Measurements from ENCODE around the gene LTBR.

Gene LTBR

DNA sequence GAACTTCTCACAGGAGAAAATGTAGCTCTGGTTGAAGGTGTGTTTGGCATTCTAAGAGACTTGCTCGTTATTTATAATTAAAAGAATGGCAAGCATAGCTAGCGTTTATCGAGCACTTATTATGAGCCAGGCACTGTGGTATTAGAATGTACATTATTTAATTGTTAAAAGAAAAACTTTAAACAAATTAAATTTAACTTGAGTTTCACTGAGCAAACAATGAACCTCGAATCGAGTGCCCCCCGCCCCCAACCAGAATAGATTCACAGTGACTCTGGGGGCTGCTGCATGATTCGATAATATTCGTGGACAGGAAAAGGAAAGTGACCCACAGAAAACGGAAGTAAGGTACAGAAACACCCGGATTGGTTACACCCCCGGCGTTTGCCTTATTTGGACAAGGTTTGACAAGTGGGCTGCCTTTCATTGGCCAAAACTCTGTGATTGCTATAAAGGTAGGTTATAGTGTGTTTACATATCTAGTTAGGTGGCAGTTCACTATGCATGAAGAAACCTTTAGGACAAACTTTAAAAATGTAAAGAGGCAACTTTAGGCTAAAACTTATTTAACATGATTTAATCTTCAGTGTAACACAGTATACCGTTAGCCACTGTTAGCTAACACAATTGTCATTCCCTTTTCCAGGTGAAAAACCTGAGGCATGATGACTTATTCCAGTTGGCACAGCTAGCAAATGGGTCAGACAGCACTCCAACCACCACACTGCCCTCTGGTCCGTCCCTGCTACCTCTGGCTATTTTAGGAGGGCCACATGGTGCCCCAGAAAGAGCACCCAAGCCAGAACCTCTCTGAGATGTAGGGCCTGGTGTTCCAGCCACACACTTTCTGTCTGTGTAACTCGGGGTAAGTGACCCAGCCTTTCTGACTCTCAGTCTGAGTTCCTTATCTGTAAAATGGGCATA lies 15.7 kb upstream of the LTBR start:
- DNase-seq (ENCODE audit: low read depth in 1 of 2, low spot score in 1 of 2) = no peak

DNA sequence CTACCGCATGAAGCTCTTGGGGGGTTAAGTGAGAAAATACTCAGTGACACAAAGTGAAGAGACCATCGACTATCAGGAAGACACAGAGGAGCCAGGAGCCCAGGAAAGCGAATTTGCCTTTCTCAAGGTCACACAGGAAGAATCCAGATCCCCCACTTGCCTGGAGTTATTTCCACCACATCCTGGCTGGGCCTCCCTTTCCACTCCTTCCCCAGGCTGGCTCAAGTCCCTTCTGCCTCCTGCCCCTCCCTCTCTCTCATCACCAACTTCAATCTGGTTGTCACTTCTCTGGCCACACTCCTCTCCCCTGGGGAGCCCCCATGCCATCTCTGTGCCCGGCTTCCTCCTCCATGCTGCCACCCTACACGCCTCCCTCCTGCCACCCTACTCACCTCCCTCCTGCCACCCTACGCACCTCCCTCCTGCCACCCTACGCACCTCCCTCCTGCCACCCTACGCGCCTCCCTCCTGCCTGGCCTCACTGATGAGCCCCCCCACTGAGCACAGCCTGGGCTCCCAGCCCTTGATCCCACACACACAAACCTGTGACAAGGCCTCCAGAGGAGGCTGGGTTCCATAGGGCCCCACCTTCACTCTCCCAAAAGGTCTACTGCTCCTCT lies 14.9 kb upstream of the LTBR start:
- DNase-seq (ENCODE audit: low read depth in 1 of 2, low spot score in 1 of 2) = no peak

GRCh38 chr12:6369916-6370575 lies 13.9 kb upstream of the LTBR start:
- no peak for DNase-seq (ENCODE audit: low read depth in 1 of 2, low spot score in 1 of 2)

- DNase-seq (ENCODE audit: low read depth in 1 of 2, low spot score in 1 of 2) = no peak
Observed at GRCh38 chr12:6370576-6370935, 13.4 kb upstream of the LTBR start.

DNA sequence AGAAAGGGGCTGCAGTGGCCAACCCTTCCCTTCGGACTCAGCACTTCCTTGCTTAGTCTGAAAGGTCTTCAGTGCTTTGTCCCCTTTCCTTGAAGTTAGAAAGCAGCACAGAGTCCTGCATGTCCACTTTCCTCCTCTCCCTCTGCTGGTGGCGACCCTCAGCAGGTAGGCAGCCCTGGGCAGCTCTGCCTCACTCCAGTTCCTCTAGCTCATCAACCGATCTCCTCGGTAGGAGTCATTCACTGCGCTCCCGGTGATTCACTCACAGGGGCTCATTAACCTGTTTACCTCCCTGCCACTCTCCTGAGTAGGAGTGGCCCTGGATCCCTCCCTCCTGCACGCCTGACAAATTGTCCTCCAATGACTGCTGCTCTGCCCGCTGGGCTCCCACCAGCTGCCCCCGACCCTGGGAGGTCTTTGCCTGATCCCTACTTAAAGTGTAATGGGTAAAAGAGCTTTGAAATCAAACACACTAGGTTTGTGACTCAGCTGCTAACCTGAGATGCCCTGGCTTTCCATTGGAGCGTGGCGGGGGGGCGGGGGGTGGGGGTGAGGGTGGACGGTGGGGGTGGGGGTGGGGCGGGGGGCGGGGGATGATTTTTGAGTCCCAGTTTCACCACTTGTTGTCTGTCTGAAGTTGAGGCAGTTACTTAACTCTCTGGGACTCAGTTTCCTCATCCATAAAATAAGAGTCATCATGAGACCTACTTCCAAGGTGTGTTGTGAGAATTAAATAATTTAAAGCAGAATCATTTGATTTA lies 12.8 kb upstream of the LTBR start:
- DNase-seq (ENCODE audit: low read depth in 1 of 2, low spot score in 1 of 2) = no peak

DNA sequence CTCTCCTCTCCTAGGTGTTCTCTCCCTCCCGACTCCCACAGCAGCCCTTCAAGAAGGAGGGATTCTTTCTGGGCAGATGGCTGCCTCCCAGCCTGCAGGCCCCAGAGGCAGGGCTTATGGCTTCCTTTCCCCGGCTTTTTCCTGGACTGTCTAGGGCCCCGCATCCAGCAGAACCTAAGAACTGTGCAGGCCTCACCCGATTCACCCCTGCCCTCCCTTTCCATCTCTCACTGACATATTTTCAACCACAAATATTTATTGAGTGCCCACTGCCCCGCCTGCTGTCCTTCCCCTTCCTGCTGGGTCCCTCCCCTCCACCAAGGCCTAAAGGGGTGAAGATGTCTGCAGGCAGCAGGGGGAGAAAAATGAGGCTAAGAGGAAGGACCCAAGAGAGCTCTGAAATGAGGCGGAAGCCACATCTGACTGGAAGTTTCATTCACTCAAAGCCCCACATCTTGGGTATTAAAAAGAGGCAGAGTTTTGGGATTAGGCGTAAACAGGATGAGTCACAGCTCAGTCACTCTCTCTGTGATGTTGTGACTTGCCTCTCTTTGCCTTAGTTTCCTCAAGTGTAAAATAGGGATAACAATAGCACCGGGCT lies 11.5 kb upstream of the LTBR start:
- peak in 1 of 2 donors; percentile 20 for DNase-seq (ENCODE audit: low read depth in 1 of 2, low spot score in 1 of 2)

DNA sequence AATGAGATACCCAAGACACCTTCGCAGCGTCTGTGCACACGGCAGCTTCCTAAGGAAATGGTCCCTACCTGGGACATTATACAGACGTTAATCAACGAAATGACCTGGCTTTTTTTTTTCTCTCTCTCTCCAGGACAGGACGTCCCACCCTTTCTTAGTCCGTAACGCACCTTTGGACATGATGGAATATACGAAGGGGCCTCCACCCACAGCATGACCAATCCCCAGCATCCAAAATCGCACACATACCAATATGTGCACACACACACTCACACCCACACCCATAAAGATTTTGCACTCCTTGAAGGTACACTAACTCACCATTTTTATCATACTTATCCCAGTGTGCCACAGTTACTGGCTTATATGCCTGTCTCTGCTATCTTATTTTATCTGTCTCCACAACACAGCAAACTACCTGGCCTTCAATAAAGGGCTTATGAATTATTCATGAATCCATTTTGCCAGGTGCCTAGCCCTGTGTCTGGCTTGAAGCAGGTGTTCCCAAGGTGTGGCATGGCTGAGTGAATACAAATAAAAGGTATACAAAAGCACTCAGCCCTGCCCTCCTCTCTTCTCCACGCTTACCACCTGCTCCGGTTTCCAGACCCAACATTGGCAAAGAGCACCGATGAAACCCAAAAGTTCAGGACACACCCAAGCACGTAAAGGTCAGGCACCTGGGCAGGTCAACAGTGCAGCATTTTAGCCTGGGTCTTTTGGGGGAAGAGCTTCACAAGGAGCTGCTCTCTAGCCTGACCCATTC lies 10.8 kb upstream of the LTBR start:
- no peak for DNase-seq (ENCODE audit: low read depth in 1 of 2, low spot score in 1 of 2)

DNA sequence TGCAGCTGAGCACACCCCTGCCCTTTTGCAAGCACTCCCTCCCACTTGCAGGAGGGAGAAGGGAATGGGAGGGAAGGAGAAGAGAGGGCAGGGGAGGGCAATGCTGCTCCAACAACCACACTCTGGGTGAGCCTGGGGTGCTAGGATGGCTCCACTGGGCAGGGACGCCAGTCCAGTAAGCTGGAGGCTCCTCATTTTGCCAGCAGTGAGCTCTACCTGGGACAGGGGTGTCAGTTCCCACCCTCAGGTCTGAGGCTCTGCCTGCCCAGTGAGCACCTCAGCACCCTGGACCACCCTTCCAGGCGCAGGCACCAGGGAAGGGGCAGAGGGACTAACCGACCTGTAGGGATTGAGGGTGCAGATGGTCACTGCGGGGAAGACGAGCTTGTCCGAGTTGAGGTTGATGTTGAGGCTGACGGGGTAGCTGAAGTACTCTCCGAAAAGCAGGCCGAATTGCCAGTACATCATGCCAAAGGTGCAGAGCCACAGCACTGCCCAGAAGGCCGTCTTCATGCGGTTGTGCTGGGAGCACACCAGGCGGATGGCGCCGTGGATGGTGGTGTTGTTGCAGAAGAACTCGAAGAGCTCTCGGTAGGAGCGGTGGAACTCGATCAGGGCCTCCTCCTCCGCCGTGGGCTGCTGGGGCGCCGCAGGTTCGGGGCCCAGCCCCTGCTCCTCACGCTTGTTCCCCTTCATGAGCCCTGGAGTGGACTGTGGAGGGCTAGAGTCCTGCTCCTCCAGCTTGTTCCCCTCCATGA lies 9.8 kb upstream of the LTBR start:
- DNase-seq (ENCODE audit: low read depth in 1 of 2, low spot score in 1 of 2) = no peak

GRCh38 chr12:6374786-6375160 lies 9.2 kb upstream of the LTBR start:
- no peak for DNase-seq (ENCODE audit: low read depth in 1 of 2, low spot score in 1 of 2)

DNA sequence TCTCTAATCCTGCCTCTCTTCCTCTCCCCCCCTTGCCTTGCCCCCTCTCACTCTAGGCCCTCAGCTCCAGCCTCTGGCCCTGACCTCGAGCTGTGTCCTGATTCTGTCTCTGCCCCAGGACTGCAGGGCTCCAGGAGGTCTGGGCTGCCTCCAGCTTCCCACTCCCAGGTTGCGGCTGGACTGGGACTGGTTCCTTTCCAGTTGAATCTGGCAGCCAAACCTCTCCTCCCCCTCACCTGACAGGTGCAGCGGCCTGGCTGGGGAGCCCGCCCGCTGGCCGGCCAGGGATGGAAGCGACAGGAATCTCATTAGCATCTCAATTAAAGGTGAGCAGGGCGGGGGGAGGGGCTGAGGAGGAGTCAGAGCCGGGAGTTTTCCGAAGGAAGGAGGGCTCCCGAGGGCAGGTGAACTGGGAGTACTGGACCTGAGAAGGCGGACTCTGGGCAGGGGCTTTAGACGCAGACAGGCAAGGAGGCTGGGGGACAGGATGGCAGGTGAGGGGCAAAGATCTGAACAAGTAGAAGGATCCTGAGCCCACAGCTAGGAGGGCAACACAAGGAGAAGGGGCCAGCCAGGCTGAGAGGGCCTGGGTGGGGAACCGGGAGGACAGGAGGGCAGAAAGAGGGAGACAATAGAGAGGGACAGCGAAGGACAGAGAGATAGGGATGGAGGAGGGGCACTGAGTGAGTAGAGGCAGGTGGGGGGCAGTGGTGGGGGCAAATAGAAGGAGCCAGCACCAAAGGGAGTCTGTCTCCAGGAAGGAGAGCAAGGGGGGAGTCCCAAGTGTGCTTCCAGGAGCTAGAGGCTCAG lies 8.5 kb upstream of the LTBR start, which contains the start of gene SCNN1A:
Gene SCNN1A (minus strand): TSS at position 295 of the 810 bp plus-strand sequence. CDS start 780 bp downstream, outside the sequence.
- no peak for DNase-seq (ENCODE audit: low read depth in 1 of 2, low spot score in 1 of 2)

- no peak for DNase-seq (ENCODE audit: low read depth in 1 of 2, low spot score in 1 of 2)
Observed at GRCh38 chr12:6376079-6376869, 7.7 kb upstream of the LTBR start.

- no peak for DNase-seq (ENCODE audit: low read depth in 1 of 2, low spot score in 1 of 2)
Observed at GRCh38 chr12:6376870-6377666, 6.9 kb upstream of the LTBR start.

DNA sequence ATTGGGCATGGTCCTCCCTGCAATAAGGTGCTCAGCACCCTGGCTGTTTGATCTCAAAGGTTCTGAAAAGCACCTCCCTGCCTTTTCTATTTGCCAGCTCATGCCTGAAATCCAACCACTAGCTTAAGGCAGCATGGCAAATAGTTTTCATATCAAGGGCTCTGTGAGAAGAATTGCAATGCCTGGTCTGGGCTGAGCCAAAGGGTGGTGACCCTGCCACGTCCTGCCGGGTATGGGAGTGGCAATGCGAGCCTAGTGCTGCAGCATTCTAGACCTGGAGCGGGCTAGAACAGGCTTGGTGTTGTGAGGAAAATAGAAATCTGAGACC lies 6.3 kb upstream of the LTBR start:
- DNase-seq (ENCODE audit: low read depth in 1 of 2, low spot score in 1 of 2) = no peak

GRCh38 chr12:6378709-6379472 lies 5.1 kb upstream of the LTBR start:
- DNase-seq (ENCODE audit: low read depth in 1 of 2, low spot score in 1 of 2) = no peak

DNA sequence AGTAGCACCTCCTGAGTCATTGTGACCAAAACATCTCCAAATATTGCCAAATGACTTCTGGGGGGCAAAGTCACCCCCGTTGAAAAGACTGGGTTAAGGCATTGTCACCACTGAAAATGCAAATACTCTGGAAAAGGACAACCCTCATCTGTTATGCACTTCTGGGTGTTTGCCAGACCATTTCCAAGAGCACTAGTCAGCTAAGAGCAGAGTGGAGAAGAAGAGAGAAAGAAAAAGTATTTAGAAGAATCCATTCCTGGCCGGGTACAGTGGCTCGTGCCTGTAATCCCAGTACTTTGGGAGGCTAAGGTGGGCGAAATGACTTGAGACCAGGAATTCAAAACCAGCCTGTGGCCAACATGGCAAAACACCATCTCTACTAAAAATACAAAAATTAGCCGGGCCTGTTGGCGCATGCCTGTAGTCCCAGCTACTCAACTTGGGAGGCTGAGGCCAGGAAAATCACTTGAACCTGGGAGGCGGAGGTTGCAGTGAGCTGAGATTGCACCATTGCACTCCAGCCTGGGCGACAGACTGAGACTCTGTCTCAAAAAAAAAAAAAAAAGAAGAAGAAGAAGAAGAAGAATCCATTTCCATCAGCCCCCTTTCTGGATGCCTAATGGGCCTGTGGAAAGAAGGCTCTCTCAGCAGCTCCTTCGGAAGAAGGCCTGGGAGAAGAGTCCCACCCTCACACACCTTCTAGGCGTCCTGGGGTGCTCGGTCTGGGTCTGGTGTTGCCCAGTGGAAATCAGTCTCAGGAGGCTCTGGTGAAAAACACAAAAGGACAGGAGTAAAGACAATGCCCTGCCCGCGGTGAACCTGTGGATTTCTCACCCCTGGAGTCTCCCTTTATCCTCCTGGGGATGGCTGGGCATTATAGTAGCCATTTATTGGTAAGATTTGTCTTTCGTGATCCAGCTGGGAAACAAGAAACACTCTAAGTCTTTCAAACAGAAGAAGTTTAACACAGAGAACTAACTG lies 3.5 kb upstream of the LTBR start:
- no peak for DNase-seq (ENCODE audit: low read depth in 1 of 2, low spot score in 1 of 2)

All from activated CD4-positive, alpha-beta T cell treated with anti-CD3 and anti-CD28 coated beads, Interleukin-2, amount 50 U/mL, for 24 hours (primary cell).